GM12878 (cell line): Measurements from ENCODE around the gene APOA5. TPM values are rescaled to one million over a fixed set of nuclear protein-coding genes. Genes with fewer than 3 reads are reported as not detected.

Source experiments
- ATAC-seq: fragments of 200-7000 bp; cut with Tn5 transposase; 3 replicates; pipeline ENCODE4 v1.9.1; 2020; ENCODE audit warnings: mild to moderate bottlenecking, moderate library complexity
- BruUV-seq: library from RNA; stranded (reverse); fragments of 400-500 nt; replicated peaks from 2 replicates; lab custom pipeline; 2021; lab: Mats Ljungman, UMichigan
- CTCF ChIA-PET: fragments of 300-600 bp; sonication (Branson Sonifier 250); formaldehyde crosslinking; extraction: SDS; loops from one replicate; lab custom pipeline; 2021; ENCODE audit warnings: inconsistent platforms; lab: Yijun Ruan, JAX
- POLR2A ChIA-PET: fragments of 350-600 bp; formaldehyde crosslinking; extraction: SDS; loops from one replicate; lab custom pipeline; 2021; ENCODE audit warnings: inconsistent platforms; lab: Charles Lee
- RAD21 ChIA-PET: fragments of 300-600 bp; sonication (Branson Sonifier 250); formaldehyde crosslinking; loops from one replicate; lab custom pipeline; 2023; ENCODE audit warnings: antibody characterized with exemption; ENCODE audit not compliant: unreplicated experiment; lab: Charles Lee
- SMC1A ChIA-PET: fragments of 300-600 bp; sonication (Branson Sonifier 250); formaldehyde crosslinking; loops from one replicate; lab custom pipeline; 2023; ENCODE audit not compliant: unreplicated experiment, uncharacterized antibody; lab: Charles Lee
- DNase-seq: peaks from one replicate; pipeline ENCODE4 v3.0.0-alpha.2; 2011; ENCODE audit warnings: low read depth, low spot score
- FAIRE-seq: peaks from 3 replicates; lab custom pipeline; 2011; peaks lifted over from hg19 to GRCh38; lab: Jason Lieb, UNC
- H2AFZ ChIP-seq: 2 replicates; pipeline ENCODE4 v1.6.0; 2011; ENCODE audit warnings: low read depth, low read length, control low read depth; ENCODE audit not compliant: control insufficient read depth
- H3K27ac ChIP-seq: 2 replicates; pipeline ENCODE4 v1.5.1; 2011; ENCODE audit warnings: control low read depth; ENCODE audit not compliant: control insufficient read depth, insufficient read depth
- H3K27me3 ChIP-seq, 2 experiments: replicated peaks in 1 of 2; 2 replicates each; pipeline versions ENCODE4 v1.6.0 to v1.6.1; 2011; ENCODE audit warnings: low read length in 1 of 2; ENCODE audit not compliant: control insufficient read depth in 2 of 2, insufficient read depth in 2 of 2
- H3K36me3 ChIP-seq, 2 experiments: 2 replicates each; pipeline ENCODE4 v1.5.1; 2011; ENCODE audit warnings: low read length in 1 of 2; ENCODE audit not compliant: control insufficient read depth in 2 of 2, insufficient read depth in 2 of 2
- H3K4me1 ChIP-seq: 2 replicates; pipeline ENCODE4 v1.6.1; 2011; ENCODE audit warnings: mild to moderate bottlenecking, low read length, moderate library complexity, mixed read lengths; ENCODE audit not compliant: control insufficient read depth, insufficient read depth
- H3K4me2 ChIP-seq: 2 replicates; pipeline ENCODE4 v1.6.0; 2011; ENCODE audit warnings: control low read depth; ENCODE audit not compliant: control insufficient read depth, insufficient read depth
- H3K4me3 ChIP-seq: fragments of 200-600 bp; sonication (generic); 2 replicates; pipeline ENCODE4 v1.5.1; 2016
- H3K79me2 ChIP-seq: 2 replicates; pipeline ENCODE4 v1.6.0; 2011; ENCODE audit warnings: low read length; ENCODE audit not compliant: control insufficient read depth, insufficient read depth
- H3K9ac ChIP-seq: 2 replicates; pipeline ENCODE4 v1.8.0; 2011; ENCODE audit warnings: low read length, control low read depth, mixed read lengths; ENCODE audit not compliant: control insufficient read depth, insufficient read depth
- H3K9me3 ChIP-seq: replicated peaks from 3 replicates; pipeline ENCODE4 v1.5.1; 2011; ENCODE audit warnings: mild to moderate bottlenecking, low read length; ENCODE audit not compliant: control insufficient read depth, insufficient read depth
- H4K20me1 ChIP-seq: 2 replicates; pipeline ENCODE4 v1.6.0; 2011; ENCODE audit not compliant: control insufficient read depth, insufficient read depth
- ATF7 ChIP-seq: fragments of 450-650 bp; IDR thresholded peaks from 2 replicates; pipeline ENCODE4 v1.6.1; 2016; ENCODE audit warnings: low read depth, mild to moderate bottlenecking
- CREB1 ChIP-seq: IDR thresholded peaks from 2 replicates; pipeline ENCODE4 v1.6.1; 2012; ENCODE audit warnings: low read depth, mild to moderate bottlenecking, inconsistent platforms
- ESRRA ChIP-seq: IDR thresholded peaks from 2 replicates; pipeline ENCODE4 v1.6.1; 2012; ENCODE audit warnings: mild to moderate bottlenecking, low read length, improper control_type of control experiment
- NRF1 ChIP-seq: conservative IDR thresholded peaks from 2 replicates; pipeline ENCODE4 v1.6.1; 2011; ENCODE audit warnings: mild to moderate bottlenecking, low read depth, low read length, improper control_type of control experiment
- YY1 ChIP-seq: IDR thresholded peaks from 2 replicates; pipeline ENCODE4 v1.6.1; 2011; ENCODE audit warnings: low read depth, mild to moderate bottlenecking, low read length
- ZNF384 ChIP-seq: IDR thresholded peaks from 2 replicates; pipeline ENCODE4 v1.6.1; 2012; ENCODE audit warnings: low read depth, mild to moderate bottlenecking, low read length, improper control_type of control experiment, borderline replicate concordance
- WGBS: methylation state at CpG from one replicate; pipeline ENCODE4 v1.1.6; 2016; ENCODE audit warnings: low lambda C conversion rate; ENCODE audit not compliant: insufficient replicate concordance, insufficient coverage; ENCODE audit errors: missing lambda C conversion rate; 5-methylcytosine and 5-hydroxymethylcytosine counted together
- in situ Hi-C: fragments of 300-500 bp; cut with MboI; formaldehyde crosslinking; loops from 9 replicates; pipeline ENCODE4 v1.14.3; 2018; ENCODE audit warnings: mixed read lengths
- intact Hi-C: fragments of 100-400 bp; cut with micrococcal nuclease; formaldehyde crosslinking; loops from one replicate; pipeline ENCODE4 v1.14.2; 2022; ENCODE audit not compliant: unreplicated experiment
- polyA plus RNA-seq, 11 experiments: library from polyadenylated mRNA; depleted of rRNA in 4 of 11; unstranded in 6 of 11; stranded (reverse) in 5 of 11; fragments of >200 nt; fragmentation: Nextera tagmentation in 4 of 11; fragmentation: Illumina TruSeq in 1 of 11; extraction: Ambion mirVana in 4 of 11; extraction: Trizol in 1 of 11; gene quantifications; 1 replicate in 1 of 11; 2 replicates in 10 of 11; pipeline versions ENCODE4 v1.2.1 to v1.2.3, GENCODE V29; 2011 to 2016; ENCODE audit warnings: inconsistent platforms in 2 of 11, missing spikeins in 2 of 11, low read depth in 1 of 11
- total RNA-seq, 4 experiments: library from RNA; depleted of rRNA in 3 of 4; stranded (reverse); fragments of >200 nt in 3 of 4; fragmentation: Illumina TruSeq in 1 of 4; extraction: Trizol in 1 of 4; gene quantifications; 2 replicates each; pipeline versions ENCODE4 v1.2.1 to v1.2.3, GENCODE V29; 2013 to 2021
- TF ChIP-seq, protein P1 (sequence below): IDR thresholded peaks from 2 replicates; pipeline ENCODE4 v1.6.1; 2011; ENCODE audit warnings: borderline replicate concordance, low read depth, mild to moderate bottlenecking, moderate library complexity, mixed read lengths, low read length; ENCODE audit not compliant: insufficient read depth; ENCODE audit errors: extremely low read length
- TF ChIP-seq, protein P2 (sequence below): IDR thresholded peaks from 2 replicates; pipeline ENCODE4 v1.6.1; 2011; ENCODE audit warnings: mild to moderate bottlenecking, low read depth, low read length, moderate library complexity; ENCODE audit not compliant: insufficient replicate concordance
- TF ChIP-seq, protein P3 (sequence below), 3 experiments: IDR thresholded peaks in 2 of 3; conservative IDR thresholded peaks in 1 of 3; 2 replicates each; pipeline ENCODE4 v1.5.1; 2011; ENCODE audit warnings: low read depth in 3 of 3, low read length in 3 of 3, mild to moderate bottlenecking in 3 of 3, control low read depth in 2 of 3, moderate library complexity in 2 of 3, inconsistent platforms in 1 of 3, mixed read lengths in 1 of 3; ENCODE audit not compliant: control insufficient read depth in 2 of 3, insufficient read depth in 1 of 3; ENCODE audit errors: extremely low read depth in 1 of 3
- TF ChIP-seq, protein P4 (sequence below): IDR thresholded peaks from 2 replicates; pipeline ENCODE4 v1.6.1; 2012; ENCODE audit warnings: mild to moderate bottlenecking, low read depth, low read length
- TF ChIP-seq, protein P5 (sequence below): IDR thresholded peaks from 2 replicates; pipeline ENCODE4 v1.6.1; 2012; ENCODE audit warnings: low read depth, low read length, improper control_type of control experiment

APOA5 gene
- total and polyA plus RNA-seq, 10 of the 15 experiments (the other 5 are each of a cell fraction or from before 2014, with no cell fraction given) = 0.15 TPM; not detected in 9

DNA sequence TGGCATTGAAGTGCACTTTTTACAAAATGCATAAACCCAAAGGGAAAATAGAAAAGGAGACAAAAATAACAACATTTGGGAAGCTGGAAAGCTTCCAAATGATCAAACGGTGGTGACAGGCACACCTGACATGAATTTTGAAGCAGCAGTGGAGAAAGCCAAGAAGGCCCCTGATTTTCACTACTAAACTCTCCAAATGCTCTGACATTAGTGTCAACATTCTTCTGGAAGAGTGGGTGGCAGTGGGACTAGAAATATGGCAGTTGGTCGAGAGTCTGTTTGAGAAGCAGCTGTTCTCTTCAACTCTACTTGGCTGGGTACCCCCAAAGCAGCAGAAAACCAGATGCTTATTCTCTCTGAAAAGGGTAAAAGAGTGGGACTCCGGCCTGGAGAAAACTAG lies 12.3 kb upstream of the APOA5 start:
- Histone ChIP-seq H3K79me2 (no peaks in the 10 kb centered on the region), H2AFZ (no peak overlapping the region), H4K20me1 (no peaks in the 10 kb centered on the region), H3K4me3 (no peak overlapping the region), H3K36me3 (no peaks in the 10 kb centered on the region), H3K27ac (no peak overlapping the region), H3K4me1 (no peaks in the 10 kb centered on the region), H3K9ac (no peak overlapping the region), H3K27me3 (no peaks in the 10 kb centered on the region; a peak in 2 of 4 replicates), H3K4me2 (no peak overlapping the region), H3K9me3 (no peaks in the 10 kb centered on the region)
- no peak for ATAC-seq
- ChIA-PET POLR2A (no interaction called here), RAD21 (no interaction called here), CTCF (interaction anchor here (1.7 kb wide), 1 partner anchor 32 kb away, joined by 4 read pairs; no protein-coding TSS in a partner anchor), SMC1A (interaction anchor here (1.0 kb wide), 1 partner anchor 32 kb away, joined by 3 read pairs; no protein-coding TSS in a partner anchor)
- no peak for FAIRE-seq
- intact Hi-C loops (no loop called here), in situ Hi-C loops (no loop called here)
- 2% methylated on average over 3 of the region's 3 CpGs for WGBS
- no peak for DNase-seq
- BruUV-seq = no TSS peak
- TF ChIP-seq, protein P1, sequence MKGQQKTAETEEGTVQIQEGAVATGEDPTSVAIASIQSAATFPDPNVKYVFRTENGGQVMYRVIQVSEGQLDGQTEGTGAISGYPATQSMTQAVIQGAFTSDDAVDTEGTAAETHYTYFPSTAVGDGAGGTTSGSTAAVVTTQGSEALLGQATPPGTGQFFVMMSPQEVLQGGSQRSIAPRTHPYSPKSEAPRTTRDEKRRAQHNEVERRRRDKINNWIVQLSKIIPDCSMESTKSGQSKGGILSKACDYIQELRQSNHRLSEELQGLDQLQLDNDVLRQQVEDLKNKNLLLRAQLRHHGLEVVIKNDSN = no peak
- TF ChIP-seq, protein P2, sequence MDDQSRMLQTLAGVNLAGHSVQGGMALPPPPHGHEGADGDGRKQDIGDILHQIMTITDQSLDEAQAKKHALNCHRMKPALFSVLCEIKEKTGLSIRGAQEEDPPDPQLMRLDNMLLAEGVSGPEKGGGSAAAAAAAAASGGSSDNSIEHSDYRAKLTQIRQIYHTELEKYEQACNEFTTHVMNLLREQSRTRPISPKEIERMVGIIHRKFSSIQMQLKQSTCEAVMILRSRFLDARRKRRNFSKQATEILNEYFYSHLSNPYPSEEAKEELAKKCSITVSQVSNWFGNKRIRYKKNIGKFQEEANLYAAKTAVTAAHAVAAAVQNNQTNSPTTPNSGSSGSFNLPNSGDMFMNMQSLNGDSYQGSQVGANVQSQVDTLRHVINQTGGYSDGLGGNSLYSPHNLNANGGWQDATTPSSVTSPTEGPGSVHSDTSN = no peak
- TF ChIP-seq NRF1 (no peak), ZNF384 (no peak), ESRRA (no peak), CREB1 (no peak), ATF7 (no peak), YY1 (no peak)
- TF ChIP-seq, protein P3, sequence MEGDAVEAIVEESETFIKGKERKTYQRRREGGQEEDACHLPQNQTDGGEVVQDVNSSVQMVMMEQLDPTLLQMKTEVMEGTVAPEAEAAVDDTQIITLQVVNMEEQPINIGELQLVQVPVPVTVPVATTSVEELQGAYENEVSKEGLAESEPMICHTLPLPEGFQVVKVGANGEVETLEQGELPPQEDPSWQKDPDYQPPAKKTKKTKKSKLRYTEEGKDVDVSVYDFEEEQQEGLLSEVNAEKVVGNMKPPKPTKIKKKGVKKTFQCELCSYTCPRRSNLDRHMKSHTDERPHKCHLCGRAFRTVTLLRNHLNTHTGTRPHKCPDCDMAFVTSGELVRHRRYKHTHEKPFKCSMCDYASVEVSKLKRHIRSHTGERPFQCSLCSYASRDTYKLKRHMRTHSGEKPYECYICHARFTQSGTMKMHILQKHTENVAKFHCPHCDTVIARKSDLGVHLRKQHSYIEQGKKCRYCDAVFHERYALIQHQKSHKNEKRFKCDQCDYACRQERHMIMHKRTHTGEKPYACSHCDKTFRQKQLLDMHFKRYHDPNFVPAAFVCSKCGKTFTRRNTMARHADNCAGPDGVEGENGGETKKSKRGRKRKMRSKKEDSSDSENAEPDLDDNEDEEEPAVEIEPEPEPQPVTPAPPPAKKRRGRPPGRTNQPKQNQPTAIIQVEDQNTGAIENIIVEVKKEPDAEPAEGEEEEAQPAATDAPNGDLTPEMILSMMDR (IDR thresholded peaks at IDR 0.05 in 2 of 3, conservative IDR thresholded peaks at IDR 0.05 in 1 of 3; ENCODE audit: control insufficient read depth in 2 of 3, extremely low read depth in 1 of 3, insufficient read depth in 1 of 3, low read depth in 3 of 3, low read length in 3 of 3) = no peak
- TF ChIP-seq, protein P4, sequence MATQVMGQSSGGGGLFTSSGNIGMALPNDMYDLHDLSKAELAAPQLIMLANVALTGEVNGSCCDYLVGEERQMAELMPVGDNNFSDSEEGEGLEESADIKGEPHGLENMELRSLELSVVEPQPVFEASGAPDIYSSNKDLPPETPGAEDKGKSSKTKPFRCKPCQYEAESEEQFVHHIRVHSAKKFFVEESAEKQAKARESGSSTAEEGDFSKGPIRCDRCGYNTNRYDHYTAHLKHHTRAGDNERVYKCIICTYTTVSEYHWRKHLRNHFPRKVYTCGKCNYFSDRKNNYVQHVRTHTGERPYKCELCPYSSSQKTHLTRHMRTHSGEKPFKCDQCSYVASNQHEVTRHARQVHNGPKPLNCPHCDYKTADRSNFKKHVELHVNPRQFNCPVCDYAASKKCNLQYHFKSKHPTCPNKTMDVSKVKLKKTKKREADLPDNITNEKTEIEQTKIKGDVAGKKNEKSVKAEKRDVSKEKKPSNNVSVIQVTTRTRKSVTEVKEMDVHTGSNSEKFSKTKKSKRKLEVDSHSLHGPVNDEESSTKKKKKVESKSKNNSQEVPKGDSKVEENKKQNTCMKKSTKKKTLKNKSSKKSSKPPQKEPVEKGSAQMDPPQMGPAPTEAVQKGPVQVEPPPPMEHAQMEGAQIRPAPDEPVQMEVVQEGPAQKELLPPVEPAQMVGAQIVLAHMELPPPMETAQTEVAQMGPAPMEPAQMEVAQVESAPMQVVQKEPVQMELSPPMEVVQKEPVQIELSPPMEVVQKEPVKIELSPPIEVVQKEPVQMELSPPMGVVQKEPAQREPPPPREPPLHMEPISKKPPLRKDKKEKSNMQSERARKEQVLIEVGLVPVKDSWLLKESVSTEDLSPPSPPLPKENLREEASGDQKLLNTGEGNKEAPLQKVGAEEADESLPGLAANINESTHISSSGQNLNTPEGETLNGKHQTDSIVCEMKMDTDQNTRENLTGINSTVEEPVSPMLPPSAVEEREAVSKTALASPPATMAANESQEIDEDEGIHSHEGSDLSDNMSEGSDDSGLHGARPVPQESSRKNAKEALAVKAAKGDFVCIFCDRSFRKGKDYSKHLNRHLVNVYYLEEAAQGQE = no peak
- TF ChIP-seq, protein P5, sequence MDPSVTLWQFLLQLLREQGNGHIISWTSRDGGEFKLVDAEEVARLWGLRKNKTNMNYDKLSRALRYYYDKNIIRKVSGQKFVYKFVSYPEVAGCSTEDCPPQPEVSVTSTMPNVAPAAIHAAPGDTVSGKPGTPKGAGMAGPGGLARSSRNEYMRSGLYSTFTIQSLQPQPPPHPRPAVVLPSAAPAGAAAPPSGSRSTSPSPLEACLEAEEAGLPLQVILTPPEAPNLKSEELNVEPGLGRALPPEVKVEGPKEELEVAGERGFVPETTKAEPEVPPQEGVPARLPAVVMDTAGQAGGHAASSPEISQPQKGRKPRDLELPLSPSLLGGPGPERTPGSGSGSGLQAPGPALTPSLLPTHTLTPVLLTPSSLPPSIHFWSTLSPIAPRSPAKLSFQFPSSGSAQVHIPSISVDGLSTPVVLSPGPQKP = no peak
